Kidney epithelial cell (primary cell): ENCODE results near the gene EYA4. TPM values are rescaled to one million over a fixed set of nuclear protein-coding genes. Genes with fewer than 3 reads are reported as not detected.

ENCODE experiments used
- DNase-seq: peaks from one replicate; pipeline ENCODE4 v3.0.0-alpha.2; 2010; ENCODE audit warnings: low read depth
- H3K27me3 ChIP-seq: 2 replicates; pipeline ENCODE4 v1.6.0; 2011; ENCODE audit warnings: low read length; ENCODE audit not compliant: control insufficient read depth, insufficient read depth
- H3K36me3 ChIP-seq: 2 replicates; pipeline ENCODE4 v1.5.1; 2011; ENCODE audit warnings: low read length; ENCODE audit not compliant: control insufficient read depth, insufficient read depth
- H3K4me3 ChIP-seq: 2 replicates; pipeline ENCODE4 v1.5.1; 2011; ENCODE audit warnings: low read depth, mild to moderate bottlenecking, control low read depth, low read length
- total RNA-seq: library from RNA; depleted of rRNA; stranded (reverse); fragments of >200 nt; gene quantifications from 2 replicates; pipeline ENCODE4 v1.2.3, GENCODE V29; 2015
- TF ChIP-seq, protein P1 (sequence below): IDR thresholded peaks from 2 replicates; pipeline ENCODE4 v1.5.1; 2011; ENCODE audit warnings: mild to moderate bottlenecking, moderate library complexity, low read length, control low read depth, inconsistent platforms; ENCODE audit not compliant: insufficient read depth, poor library complexity, severe bottlenecking

EYA4 gene
- total RNA-seq, 1 donor from 2014 or later, result 0.58 TPM

DNA sequence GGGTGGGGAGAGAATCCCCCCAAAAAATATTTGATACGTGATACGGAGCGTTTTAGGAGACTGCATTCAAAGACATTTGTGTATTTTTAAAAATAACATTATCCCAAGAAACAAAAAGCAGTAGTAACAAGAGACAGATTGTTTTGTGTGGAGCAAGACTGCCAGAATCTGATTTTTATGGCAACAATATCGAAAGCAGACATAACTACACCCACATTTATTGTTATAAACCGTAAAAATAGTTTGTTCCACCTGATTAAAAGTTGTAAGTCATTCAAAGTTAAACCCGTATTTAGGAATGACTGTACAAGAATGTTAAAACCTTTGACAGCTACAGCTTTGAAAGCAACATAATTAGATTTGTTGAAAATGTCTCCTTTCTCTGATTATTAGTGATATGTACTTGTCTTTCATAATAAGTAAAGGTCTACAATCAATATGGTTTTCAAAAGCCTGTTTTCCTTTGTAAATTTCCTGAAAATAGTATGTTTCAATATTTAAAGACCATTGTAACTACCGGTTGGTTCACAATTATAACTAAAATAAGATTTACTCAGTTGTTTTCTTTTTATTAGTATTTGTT is 2.7 kb downstream of the EYA4 start:
- TF ChIP-seq, protein P1, sequence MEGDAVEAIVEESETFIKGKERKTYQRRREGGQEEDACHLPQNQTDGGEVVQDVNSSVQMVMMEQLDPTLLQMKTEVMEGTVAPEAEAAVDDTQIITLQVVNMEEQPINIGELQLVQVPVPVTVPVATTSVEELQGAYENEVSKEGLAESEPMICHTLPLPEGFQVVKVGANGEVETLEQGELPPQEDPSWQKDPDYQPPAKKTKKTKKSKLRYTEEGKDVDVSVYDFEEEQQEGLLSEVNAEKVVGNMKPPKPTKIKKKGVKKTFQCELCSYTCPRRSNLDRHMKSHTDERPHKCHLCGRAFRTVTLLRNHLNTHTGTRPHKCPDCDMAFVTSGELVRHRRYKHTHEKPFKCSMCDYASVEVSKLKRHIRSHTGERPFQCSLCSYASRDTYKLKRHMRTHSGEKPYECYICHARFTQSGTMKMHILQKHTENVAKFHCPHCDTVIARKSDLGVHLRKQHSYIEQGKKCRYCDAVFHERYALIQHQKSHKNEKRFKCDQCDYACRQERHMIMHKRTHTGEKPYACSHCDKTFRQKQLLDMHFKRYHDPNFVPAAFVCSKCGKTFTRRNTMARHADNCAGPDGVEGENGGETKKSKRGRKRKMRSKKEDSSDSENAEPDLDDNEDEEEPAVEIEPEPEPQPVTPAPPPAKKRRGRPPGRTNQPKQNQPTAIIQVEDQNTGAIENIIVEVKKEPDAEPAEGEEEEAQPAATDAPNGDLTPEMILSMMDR, result no peak
- H3K4me3 ChIP-seq, result no peak overlapping the region
- H3K27me3 ChIP-seq, result peaks cover 28% of the 10 kb centered on the region
- H3K36me3 ChIP-seq, result no peaks in the 10 kb centered on the region
- DNase-seq, result no peak

DNA sequence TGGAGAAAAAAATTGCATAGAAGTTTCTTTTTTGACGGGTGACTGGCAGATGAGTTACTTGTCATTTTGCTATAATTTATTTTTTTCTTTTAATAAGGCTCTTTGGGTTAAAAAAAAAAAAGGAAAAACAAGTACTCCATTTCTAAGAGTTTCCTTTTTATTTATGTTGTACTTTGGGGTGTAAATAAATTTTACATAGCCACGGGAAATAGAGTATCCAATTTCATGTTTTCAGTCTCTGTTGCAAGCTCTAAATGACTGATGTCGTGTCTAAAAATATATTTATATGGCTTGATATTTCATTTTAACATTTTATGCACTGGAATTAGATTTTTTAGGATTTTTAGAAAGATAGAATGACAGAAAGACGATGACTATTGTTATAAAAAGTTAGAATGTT is 3.4 kb downstream of the EYA4 start:
- DNase-seq, result no peak
- H3K4me3 ChIP-seq, result no peak overlapping the region
- H3K27me3 ChIP-seq, result peaks cover 28% of the 10 kb centered on the region
- H3K36me3 ChIP-seq, result no peaks in the 10 kb centered on the region
- TF ChIP-seq, protein P1, result no peak

- TF ChIP-seq, protein P1, result no peak
- H3K4me3 ChIP-seq, result no peak overlapping the region
- peaks cover 28% of the 10 kb centered on the region for H3K27me3 ChIP-seq
Observed at GRCh38 chr6:133245007-133245406, 3.9 kb downstream of the EYA4 start.

DNA sequence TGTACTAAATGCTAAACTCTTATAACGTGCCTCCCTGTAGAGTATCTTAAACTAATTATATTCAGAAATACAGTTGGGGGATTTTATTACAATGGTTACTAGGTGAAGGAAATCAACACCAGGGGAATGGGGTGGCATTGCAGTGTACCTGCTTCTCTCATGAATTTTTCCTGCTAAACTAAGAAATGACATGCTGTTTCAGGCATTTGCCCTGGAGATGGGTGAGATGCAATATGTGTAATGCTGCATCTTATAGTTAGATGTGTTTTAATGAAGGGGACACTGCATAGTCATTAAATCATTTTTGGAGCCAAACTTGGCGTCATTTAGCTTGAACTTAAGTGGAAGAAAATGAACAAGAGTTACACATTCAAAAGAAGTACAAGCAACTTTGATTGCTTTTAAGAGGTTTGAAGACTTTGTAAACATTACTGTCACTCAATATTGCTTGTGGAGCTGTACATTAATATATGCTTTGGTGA is 4.3 kb downstream of the EYA4 start:
- TF ChIP-seq, protein P1, result no peak
- no peak for DNase-seq

More at GRCh38 chr6:133245007-133245406, 3.9 kb downstream of the EYA4 start:
- DNase-seq, result no peak
- no peaks in the 10 kb centered on the region for H3K36me3 ChIP-seq

GRCh38 chr6:133247581-133247980 is 6.4 kb downstream of the EYA4 start:
- TF ChIP-seq, protein P1, result no peak
- H3K36me3 ChIP-seq, result no peaks in the 10 kb centered on the region
- no peak overlapping the region for H3K4me3 ChIP-seq
- H3K27me3 ChIP-seq, result peaks cover 8% of the 10 kb centered on the region
- DNase-seq, result no peak

More for the DNA sequence above, 4.3 kb downstream of the EYA4 start:
- Histone ChIP-seq H3K27me3 (peaks cover 26% of the 10 kb centered on the region), H3K36me3 (no peaks in the 10 kb centered on the region), H3K4me3 (no peak overlapping the region)
